Parathyroid adenoma (tissue), 2 donors: Measurements from ENCODE around the gene PRSS16.

ENCODE experiments used
- H2AFZ ChIP-seq: fragments of 300-600 bp; sonication (generic); one replicate; pipeline ENCODE4 v1.7.0; 2017; ENCODE audit warnings: antibody characterized with exemption, mild to moderate bottlenecking
- H3K27ac ChIP-seq: fragments of 300-600 bp; sonication (generic); one replicate; pipeline ENCODE4 v1.7.0; 2017
- H3K27me3 ChIP-seq: fragments of 300-600 bp; sonication (generic); one replicate; pipeline ENCODE4 v1.7.0; 2017; ENCODE audit warnings: low read length; ENCODE audit not compliant: control insufficient read depth, insufficient read depth
- H3K36me3 ChIP-seq: fragments of 300-600 bp; sonication (generic); one replicate; pipeline ENCODE4 v1.7.0; 2017; ENCODE audit warnings: low read length; ENCODE audit not compliant: control insufficient read depth, insufficient read depth
- H3K4me1 ChIP-seq: fragments of 300-600 bp; sonication (generic); one replicate; pipeline ENCODE4 v1.7.0; 2017; ENCODE audit warnings: control low read depth
- H3K4me2 ChIP-seq: fragments of 300-600 bp; sonication (generic); one replicate; pipeline ENCODE4 v1.7.0; 2017; ENCODE audit warnings: low read length
- H3K4me3 ChIP-seq: fragments of 300-600 bp; sonication (generic); one replicate; pipeline ENCODE4 v1.7.0; 2017; ENCODE audit warnings: low read depth, low read length
- H3K79me2 ChIP-seq: fragments of 300-600 bp; sonication (generic); one replicate; pipeline ENCODE4 v1.7.0; 2017; ENCODE audit warnings: control low read depth
- H3K9ac ChIP-seq: fragments of 300-600 bp; sonication (generic); one replicate; pipeline ENCODE4 v1.7.0; 2017; ENCODE audit warnings: mild to moderate bottlenecking
- H3K9me3 ChIP-seq: fragments of 300-600 bp; sonication (generic); one replicate; pipeline ENCODE4 v1.7.0; 2017; ENCODE audit warnings: low read length; ENCODE audit not compliant: control insufficient read depth
- CTCF ChIP-seq: fragments of 300-600 bp; sonication (generic); IDR thresholded peaks from one replicate; pipeline ENCODE4 v1.7.0; 2017; ENCODE audit warnings: antibody characterized with exemption, mild to moderate bottlenecking
- donor health status: primary hyperparathyroidism.

The PRSS16 gene

DNA sequence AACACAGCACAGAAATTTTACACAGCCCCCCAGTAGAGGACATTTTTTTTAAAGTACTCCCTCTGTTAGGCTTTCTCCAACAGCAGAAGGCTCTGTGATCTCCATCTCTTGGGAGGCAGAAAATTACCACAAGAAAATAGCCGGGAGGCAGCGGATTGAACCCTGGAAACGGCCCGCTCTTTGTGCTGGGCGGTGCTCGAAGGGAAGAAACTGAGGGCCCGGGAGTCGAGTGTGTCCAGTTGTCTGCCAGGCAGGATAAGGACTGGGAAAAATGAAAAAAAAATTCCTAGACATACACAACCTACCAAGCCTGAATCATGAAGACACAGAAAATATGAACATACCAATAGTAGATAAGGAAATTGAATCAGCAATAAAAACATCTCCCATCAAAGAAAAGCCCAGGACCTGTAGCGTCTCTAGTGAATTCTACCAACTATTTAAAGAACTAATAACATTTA, 33.1 kb downstream of the PRSS16 start:
- H3K4me1 ChIP-seq, result no peaks in the 10 kb centered on the region
- no peak overlapping the region for H3K4me2 ChIP-seq
- no peak overlapping the region for H3K9ac ChIP-seq
- H3K27ac ChIP-seq, result no peak overlapping the region
- no peaks in the 10 kb centered on the region for H3K27me3 ChIP-seq
- H2AFZ ChIP-seq, result no peak overlapping the region
- no peak overlapping the region for H3K4me3 ChIP-seq
- no peaks in the 10 kb centered on the region for H3K79me2 ChIP-seq
- H3K36me3 ChIP-seq, result no peaks in the 10 kb centered on the region
- no peak for TF ChIP-seq CTCF
- no peaks in the 10 kb centered on the region for H3K9me3 ChIP-seq

- Histone ChIP-seq H3K4me3 (no peak overlapping the region), H3K4me1 (no peaks in the 10 kb centered on the region), H3K27me3 (no peaks in the 10 kb centered on the region), H2AFZ (no peak overlapping the region), H3K79me2 (no peaks in the 10 kb centered on the region), H3K36me3 (no peaks in the 10 kb centered on the region), H3K9ac (no peak overlapping the region), H3K4me2 (no peak overlapping the region), H3K27ac (no peak overlapping the region), H3K9me3 (peaks cover under 1% of the 10 kb centered on the region)
- TF ChIP-seq CTCF, result no peak
These were observed 33.6 kb downstream of the PRSS16 start for GRCh38 chr6:27281105-27281539.

DNA sequence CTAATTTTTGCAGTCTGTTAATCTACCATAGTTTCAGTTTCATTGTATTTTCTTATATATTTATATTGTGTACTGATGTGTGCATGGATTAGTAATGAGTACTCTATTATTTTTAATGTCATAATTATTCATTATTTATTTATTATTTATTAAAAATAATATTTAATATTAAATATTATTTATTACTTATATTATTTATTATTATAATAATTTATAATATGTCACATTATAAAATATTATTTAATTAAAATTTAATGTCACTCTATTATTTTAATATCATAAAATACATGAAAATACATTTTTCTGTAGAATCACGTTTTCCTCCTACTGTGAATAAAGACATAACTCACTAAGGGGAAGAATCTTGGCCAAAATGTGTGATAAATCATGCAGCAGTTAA, 34.1 kb downstream of the PRSS16 start:
- no peak for TF ChIP-seq CTCF
- no peaks in the 10 kb centered on the region for H3K36me3 ChIP-seq
- H3K4me3 ChIP-seq, result no peak overlapping the region
- H3K79me2 ChIP-seq, result no peaks in the 10 kb centered on the region
- H3K4me1 ChIP-seq, result no peaks in the 10 kb centered on the region
- H3K9me3 ChIP-seq, result peaks cover 3% of the 10 kb centered on the region
- no peak overlapping the region for H3K27ac ChIP-seq
- no peak overlapping the region for H2AFZ ChIP-seq
- H3K9ac ChIP-seq, result no peak overlapping the region
- no peaks in the 10 kb centered on the region for H3K27me3 ChIP-seq
- no peak overlapping the region for H3K4me2 ChIP-seq

- Histone ChIP-seq H3K27ac (no peak overlapping the region), H3K4me2 (no peak overlapping the region), H3K9ac (no peak overlapping the region), H3K36me3 (no peaks in the 10 kb centered on the region), H3K4me3 (no peak overlapping the region), H3K9me3 (peaks cover 3% of the 10 kb centered on the region), H3K79me2 (no peaks in the 10 kb centered on the region), H2AFZ (no peak overlapping the region), H3K27me3 (peaks cover 7% of the 10 kb centered on the region), H3K4me1 (no peaks in the 10 kb centered on the region)
- TF ChIP-seq CTCF, result no peak
These were observed 35.8 kb downstream of the PRSS16 start for GRCh38 chr6:27283279-27283678.

GRCh38 chr6:27286141-27286540, 38.6 kb downstream of the PRSS16 start:
- Histone ChIP-seq H3K27ac (no peak overlapping the region), H3K4me2 (no peak overlapping the region), H3K4me1 (no peaks in the 10 kb centered on the region), H3K36me3 (no peaks in the 10 kb centered on the region), H3K27me3 (peaks cover 26% of the 10 kb centered on the region), H2AFZ (no peak overlapping the region), H3K9me3 (peaks cover 3% of the 10 kb centered on the region), H3K9ac (no peak overlapping the region), H3K4me3 (no peak overlapping the region), H3K79me2 (no peaks in the 10 kb centered on the region)
- no peak for TF ChIP-seq CTCF
